ENCODE data around the gene RPRML. TPM values are rescaled to one million over a fixed set of nuclear protein-coding genes. Genes with fewer than 3 reads are reported as not detected.
"Not testable (repeated sequence)": the region's sequence is repeated elsewhere in the genome, so short reads cannot be mapped to it uniquely, and the experiment has no call there.

Gene RPRML
- total and polyA plus RNA-seq, 11 donors: 0.15 to 0.37 (median 0.27) TPM; not detected in 7

DNA sequence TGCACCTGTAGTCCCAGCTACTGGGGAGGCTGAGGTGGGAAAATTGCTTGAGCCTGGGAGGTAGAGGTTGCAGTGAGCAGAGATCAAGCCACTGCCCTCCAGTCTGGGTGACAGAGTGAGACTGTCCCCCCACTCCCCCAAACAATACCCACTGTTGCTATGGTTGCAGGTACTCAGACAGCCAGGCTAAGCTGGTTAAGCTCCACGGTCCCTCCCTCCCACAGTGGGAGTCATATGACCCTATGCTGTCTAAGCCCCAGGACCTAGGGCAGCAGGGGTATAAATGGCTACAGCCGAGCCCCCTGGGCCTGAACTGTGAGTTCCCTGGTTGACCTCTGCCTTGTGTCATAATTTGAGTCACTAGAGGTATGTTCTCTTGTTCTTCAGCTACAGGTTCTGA is 15.9 kb upstream of the RPRML start:
- ATAC-seq: no peak
- intact Hi-C loops (cut with DNase I): loop anchor here in 3 of 10 donors (5.0 to 10.0 kb wide), 2 partner anchors 150 to 153 kb away; no protein-coding TSS in a partner anchor
- H3K27me3 ChIP-seq: no peaks in the 10 kb centered on the region
- H3K36me3 ChIP-seq: no peaks in the 10 kb centered on the region
- H3K4me1 ChIP-seq: no peaks in the 10 kb centered on the region
- WGBS, 4 donors: 88 to 100% (median 93%) methylated on average over 2 of the region's 2 CpGs
- H3K4me3 ChIP-seq: no peak overlapping the region
- no peak overlapping the region for H3K27ac ChIP-seq
- TF ChIP-seq, protein P1, sequence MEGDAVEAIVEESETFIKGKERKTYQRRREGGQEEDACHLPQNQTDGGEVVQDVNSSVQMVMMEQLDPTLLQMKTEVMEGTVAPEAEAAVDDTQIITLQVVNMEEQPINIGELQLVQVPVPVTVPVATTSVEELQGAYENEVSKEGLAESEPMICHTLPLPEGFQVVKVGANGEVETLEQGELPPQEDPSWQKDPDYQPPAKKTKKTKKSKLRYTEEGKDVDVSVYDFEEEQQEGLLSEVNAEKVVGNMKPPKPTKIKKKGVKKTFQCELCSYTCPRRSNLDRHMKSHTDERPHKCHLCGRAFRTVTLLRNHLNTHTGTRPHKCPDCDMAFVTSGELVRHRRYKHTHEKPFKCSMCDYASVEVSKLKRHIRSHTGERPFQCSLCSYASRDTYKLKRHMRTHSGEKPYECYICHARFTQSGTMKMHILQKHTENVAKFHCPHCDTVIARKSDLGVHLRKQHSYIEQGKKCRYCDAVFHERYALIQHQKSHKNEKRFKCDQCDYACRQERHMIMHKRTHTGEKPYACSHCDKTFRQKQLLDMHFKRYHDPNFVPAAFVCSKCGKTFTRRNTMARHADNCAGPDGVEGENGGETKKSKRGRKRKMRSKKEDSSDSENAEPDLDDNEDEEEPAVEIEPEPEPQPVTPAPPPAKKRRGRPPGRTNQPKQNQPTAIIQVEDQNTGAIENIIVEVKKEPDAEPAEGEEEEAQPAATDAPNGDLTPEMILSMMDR (IDR thresholded peaks at IDR 0.05): no peak
- no peak for TF ChIP-seq POLR2A (IDR thresholded peaks at IDR 0.05)
- no peak for DNase-seq
- no peaks in the 10 kb centered on the region for H3K9me3 ChIP-seq

DNA sequence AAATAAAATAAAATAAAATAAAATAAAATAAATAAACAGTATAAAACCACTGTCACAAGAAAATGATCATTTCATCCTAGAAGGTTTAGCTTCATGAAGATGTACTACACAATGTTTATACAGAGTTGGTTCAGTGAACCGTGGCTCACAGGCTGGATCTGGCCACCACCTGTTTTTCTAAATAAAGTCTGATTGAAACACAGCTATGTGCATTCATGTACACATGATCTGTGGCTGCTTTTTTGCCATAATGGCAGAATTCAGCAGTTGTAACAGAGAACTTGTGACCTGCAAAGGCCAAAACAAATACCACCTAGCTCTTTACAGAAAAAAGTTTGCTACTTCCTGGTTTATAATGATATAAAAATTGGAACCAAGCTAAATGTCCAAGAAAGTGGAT is 12.6 kb upstream of the RPRML start:
- no peak for ATAC-seq
- no peak for TF ChIP-seq POLR2A (IDR thresholded peaks at IDR 0.05)
- TF ChIP-seq, protein P1 (IDR thresholded peaks at IDR 0.05): no peak
- H3K4me1 ChIP-seq: no peaks in the 10 kb centered on the region
- H3K4me3 ChIP-seq: no peak overlapping the region
- H3K36me3 ChIP-seq: no peaks in the 10 kb centered on the region
- no peaks in the 10 kb centered on the region for H3K9me3 ChIP-seq
- intact Hi-C loops (cut with DNase I): loop anchor here in 3 of 10 donors (5.0 to 10.0 kb wide), 2 partner anchors 147 to 149 kb away; no protein-coding TSS in a partner anchor
- no peak for DNase-seq
- WGBS, 4 donors: 81 to 91% (median 86%) methylated on average over 1 of the region's 1 CpG
- H3K27ac ChIP-seq: no peak overlapping the region
- H3K27me3 ChIP-seq: no peaks in the 10 kb centered on the region

DNA sequence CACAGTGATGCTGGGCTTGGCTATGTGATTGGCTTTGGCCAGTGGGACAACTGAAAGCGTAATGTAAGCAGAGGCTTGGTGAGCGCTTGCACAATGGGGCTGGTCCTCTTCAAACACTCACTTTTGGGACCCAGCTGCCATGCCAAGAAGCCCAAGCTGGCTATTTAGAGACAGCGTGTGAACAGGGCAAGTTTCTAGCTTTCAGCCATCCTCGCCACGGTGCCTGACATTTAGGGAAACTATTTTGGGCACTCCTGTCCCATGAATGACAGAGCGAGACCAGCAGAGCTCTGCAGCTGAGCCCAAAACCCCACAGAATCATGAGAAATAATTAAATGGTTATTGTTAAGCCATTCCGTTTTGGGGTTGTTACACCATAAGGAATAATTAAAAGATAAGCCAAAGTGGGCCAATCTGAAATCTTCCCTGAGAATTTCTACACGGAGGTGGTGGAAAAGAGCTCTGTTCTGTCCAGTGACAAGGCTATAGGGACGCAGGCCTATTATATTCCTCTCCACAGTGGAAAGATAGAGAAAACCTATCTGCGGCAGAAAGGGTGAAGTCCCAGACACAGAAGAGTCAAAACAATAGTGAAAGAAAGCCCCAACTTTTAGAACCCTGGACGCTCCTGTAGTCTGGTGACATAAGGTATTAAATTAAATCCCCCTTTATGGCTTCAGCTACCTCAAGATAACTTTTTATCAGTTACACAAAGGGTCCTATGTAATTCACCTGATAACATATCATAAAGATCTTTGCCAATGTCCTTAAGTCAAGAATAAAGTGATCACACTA is 10.8 kb upstream of the RPRML start:
- WGBS, 4 donors: 49 to 87% (median 68%) methylated on average over 11 of the region's 11 CpGs
- peaks cover 0 to under 1% (median 0%) of the 10 kb centered on the region in 12 donors for H3K4me1 ChIP-seq
- TF ChIP-seq, protein P1 (IDR thresholded peaks at IDR 0.05): no peak
- no peak for TF ChIP-seq POLR2A (IDR thresholded peaks at IDR 0.05)
- H3K4me3 ChIP-seq: no peak overlapping the region
- peak in 2 of 4 donors; percentile 33 to 47 for ATAC-seq
- no peak for DNase-seq
- no peaks in the 10 kb centered on the region for H3K9me3 ChIP-seq
- no peak overlapping the region for H3K27ac ChIP-seq
- intact Hi-C loops (cut with DNase I): loop anchor here in 3 of 10 donors (5.0 to 10.0 kb wide), 2 partner anchors 145 to 148 kb away; no protein-coding TSS in a partner anchor
- H3K27me3 ChIP-seq: no peaks in the 10 kb centered on the region
- H3K36me3 ChIP-seq: no peaks in the 10 kb centered on the region

DNA sequence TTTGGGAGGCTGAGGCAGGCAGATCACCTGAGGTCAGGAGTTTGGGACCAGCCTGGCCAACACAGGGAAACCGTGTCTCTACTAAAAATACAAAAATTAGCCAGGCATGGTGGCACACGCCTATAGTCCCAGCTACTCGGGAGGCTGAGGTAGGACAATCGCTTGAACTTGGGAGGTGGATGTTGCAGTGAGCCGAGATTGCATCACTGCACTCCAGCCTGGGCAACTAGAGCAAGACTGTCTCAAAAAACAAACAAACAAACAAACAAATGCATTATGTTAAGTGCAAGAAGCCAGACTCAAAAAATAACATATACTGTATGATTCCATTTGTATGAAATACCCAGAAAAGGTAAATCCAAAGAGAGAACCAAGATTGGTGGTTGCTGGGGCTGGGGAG is 8.9 kb upstream of the RPRML start:
- H3K4me3 ChIP-seq; H3K36me3 ChIP-seq; H3K4me1 ChIP-seq; H3K27me3 ChIP-seq; H3K27ac ChIP-seq; intact Hi-C loops (cut with DNase I); DNase-seq; H3K9me3 ChIP-seq; ATAC-seq: not testable (repeated sequence)
- 84 to 91% (median 90%) methylated on average over 5 of the region's 5 CpGs for WGBS, 4 donors

Measured in heart left ventricle (tissue), 16 donors.